Central memory CD4-positive, alpha-beta T cell (primary cell): ENCODE results near the gene IL12RB2.
A peak's percentile ranks its signal among the peaks of the same experiment; 100 is the strongest.
"Not testable (repeated sequence)": the region's sequence is repeated elsewhere in the genome, so short reads cannot be mapped to it uniquely, and the experiment has no call there.

ENCODE experiments used
- DNase-seq: peaks from one replicate; pipeline ENCODE4 v3.0.0; 2022

The IL12RB2 gene

DNA sequence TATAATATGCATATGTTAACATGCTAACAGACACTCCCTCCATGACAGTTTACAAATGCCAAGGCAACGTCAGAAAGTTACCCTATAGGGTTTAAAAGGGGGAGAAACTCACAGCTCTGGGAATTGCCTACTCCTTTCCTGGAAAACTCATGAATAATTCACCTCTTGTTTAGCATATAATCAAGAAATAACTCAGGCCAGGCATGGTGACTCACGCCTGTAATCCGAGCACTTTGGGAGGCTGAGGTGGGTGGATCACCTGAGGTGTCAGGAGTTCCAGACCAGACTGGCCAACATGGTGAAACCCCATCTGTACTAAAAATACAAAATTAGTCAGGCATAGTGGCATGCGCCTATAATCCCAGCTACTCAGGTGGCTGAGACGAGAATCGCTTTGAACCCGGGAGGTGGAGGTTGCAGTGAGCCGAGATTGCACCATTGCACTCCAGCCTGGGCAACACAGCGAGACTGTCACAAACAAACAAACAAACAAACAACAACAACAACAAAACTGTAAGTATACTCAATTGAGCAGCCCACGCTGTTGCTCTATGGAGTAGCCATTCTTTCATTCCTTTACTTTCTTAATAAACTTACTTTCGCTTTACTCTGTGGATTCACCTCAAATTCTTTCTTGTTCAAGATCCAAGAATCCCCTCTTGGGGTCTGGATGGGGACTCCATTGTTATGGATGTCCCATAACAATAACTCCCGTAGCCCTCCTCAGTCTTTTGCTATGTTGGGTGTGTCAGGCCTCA, 92.5 kb downstream of the IL12RB2 start:
- DNase-seq: not testable (repeated sequence)

DNA sequence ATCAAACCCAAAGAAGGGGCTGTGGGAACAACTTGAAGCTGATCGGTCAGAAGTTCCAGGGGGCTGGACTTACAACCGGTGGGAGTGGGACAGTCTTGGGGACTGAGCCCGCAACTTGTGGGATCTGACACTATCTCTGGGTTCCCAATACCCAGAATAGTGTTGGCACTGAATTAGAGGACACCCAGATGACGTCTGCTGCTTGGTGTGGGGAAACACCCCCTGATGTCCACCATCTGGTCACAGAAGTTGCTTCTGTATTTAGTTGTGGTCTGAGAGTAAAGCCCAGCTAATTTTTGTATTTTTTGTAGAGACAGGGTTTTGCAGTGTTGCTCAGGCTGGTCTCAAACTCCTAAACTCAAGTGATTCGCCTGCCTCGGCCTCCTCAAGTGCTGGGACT, 93.8 kb downstream of the IL12RB2 start:
- DNase-seq: no peak

DNA sequence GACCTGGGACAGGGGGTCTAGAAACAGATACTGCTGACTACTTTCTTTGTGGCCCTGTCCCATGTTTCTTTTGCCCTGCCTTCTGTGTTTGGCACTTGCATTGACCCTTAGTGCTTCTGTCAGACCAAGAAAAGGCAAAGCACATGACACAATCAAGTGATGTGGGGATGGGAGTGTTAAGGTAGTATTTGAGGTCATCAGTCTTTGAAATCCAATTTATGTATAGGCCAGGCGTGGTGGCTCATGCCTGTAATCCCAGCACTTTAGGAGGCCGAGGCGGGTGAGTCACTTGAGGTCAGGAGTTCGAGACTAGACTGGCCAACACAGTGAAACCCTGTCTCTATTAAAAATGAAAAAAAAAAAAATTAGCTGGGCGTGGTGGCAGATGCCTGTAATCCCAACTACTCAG, 96.5 kb downstream of the IL12RB2 start:
- no peak for DNase-seq

DNA sequence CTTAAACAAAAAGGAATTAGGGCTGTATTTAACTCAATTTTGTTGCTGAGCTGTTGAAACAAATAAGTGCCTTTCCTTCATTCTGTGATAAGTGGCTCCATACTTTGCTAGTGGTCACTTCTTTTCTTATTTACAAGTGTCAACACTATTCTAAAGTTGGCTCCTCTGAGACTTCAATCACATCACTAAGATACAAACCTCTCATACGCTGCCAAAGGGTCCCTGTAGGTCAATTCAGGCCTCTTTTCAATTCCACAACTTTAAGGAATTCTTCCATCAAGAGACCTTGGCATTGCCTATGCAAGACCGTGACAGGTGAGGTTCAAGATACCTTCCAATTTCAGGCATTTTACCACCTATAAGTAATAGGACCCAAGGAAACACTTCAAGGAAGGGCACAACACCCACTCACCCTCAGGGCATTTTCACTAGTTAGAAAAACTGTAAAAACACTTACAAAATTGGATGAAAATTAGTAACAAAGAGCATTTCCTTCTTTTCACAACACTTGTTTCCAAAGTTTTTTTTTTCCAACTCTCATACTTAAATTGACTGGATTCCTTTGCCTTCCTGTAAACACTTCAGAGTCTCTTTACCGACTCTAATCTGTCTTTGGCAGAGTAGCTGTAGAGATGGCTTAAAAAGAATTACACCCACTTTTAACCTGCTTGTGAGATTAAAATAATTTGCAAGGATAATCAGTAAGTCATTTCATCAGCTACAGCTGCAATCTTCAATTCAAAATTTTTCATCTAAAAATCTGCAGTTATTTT, 98.0 kb downstream of the IL12RB2 start:
- no peak for DNase-seq

DNA sequence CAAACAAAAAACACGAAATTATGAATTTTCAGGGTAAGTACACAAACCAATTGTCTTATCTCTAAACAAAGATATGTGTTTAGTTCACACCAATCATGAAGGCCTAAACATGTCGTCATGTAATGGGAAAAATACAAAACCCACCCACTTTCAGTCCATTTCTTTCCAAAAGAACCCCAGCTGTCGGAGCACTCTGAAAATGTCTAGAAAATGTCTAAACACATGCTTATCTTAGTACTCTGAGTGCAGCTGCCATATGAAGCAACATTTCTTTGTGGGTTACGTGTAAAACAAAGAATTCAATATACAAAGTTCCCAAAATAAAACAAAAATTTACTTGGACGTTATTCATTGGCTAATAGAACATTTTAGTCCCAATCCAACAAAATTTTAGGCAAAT, 99.8 kb downstream of the IL12RB2 start:
- DNase-seq: no peak

DNA sequence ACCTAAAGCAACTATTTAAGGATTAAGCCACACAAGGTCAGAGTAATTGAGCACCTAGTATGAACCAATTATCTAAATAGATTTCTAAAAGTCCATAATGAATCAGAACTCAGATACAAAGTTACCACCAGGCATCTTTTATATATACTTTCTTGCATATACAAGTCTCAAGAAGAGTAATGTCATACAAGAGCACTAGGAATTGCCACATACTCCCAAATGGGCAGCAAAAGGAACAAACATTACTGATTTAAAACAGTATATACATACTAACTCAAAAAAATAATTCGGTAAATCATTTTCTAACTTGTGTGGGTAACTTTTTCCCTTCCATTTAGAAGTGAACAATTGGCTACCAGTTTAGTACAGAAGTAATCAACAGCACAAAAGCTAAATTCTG, 100.5 kb downstream of the IL12RB2 start:
- no peak for DNase-seq

DNA sequence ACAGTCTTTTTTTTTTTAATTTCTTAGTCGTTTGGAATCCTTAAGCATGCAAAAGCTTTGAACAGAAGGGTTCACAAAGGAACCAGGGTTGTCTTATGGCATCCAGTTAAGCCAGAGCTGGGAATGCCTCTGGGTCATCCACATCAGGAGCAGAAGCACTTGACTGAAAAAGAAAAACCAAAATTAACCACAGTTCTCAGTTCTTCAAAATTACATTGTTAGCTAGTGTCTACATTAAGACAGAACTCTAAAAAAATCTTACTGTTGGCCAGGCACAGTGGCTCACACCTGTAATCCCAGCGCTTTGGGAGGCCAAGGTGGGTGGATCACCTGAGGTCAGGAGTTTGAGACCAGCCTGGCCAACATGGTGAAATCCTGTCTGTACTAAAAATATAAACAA, 105.4 kb downstream of the IL12RB2 start:
- DNase-seq: not testable (repeated sequence)

DNA sequence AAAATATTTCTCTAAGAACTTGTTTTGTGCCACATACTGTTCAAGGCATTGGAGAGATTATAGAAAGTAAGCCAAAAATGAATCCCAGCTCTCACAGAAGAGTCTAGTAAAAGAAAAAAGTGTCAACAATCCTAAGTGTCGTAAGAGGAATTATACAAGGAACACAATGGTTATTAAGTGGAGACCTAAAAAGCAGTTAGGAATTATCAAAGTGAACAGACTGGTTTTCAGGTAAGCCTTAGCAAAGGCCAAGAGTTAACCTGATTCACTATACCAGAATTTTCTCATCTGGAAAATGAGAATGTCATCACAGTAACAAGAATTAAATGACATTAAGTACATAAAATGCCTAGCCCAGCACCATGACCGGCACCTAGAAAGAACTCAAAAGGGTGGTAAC, 106.9 kb downstream of the IL12RB2 start:
- no peak for DNase-seq

DNA sequence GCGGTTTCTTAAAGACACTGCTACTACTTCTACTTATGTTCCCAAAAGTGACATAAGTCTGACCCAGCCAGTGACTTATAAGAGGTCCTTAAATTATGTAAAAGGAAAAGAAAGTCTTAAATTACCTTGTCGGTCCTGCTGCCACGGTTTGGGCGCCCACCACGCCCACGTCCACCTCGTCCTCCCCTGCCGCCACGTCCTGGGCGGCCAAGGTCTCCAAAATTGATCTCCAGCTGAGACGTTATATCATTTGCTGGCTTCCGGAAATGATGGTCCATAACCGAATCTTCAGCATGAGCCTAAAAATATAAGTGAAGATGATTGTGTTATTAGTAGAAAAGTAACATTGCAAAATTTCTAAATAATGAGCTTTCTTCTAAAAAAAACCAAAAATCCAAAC, 107.4 kb downstream of the IL12RB2 start:
- no peak for DNase-seq

DNA sequence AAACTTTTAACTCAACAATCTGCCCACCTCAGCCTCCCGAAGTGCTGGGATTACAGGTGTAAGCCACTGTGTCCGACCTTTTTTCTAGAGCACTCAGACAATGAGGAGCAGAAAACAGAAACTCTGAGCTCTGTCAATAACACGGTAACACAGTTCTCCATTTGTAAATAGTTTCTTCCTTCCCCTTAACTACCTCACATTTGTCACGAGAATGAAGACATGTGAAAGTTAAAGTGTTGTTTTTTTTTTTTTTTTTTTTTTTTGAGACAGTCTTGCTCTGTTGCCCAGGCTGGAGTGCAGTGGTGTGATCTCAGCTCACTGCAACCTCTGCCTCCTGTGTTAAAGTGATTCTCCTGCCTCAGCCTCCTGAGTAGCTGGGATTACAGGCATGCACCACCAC, 110.1 kb downstream of the IL12RB2 start:
- DNase-seq: not testable (repeated sequence)

DNA sequence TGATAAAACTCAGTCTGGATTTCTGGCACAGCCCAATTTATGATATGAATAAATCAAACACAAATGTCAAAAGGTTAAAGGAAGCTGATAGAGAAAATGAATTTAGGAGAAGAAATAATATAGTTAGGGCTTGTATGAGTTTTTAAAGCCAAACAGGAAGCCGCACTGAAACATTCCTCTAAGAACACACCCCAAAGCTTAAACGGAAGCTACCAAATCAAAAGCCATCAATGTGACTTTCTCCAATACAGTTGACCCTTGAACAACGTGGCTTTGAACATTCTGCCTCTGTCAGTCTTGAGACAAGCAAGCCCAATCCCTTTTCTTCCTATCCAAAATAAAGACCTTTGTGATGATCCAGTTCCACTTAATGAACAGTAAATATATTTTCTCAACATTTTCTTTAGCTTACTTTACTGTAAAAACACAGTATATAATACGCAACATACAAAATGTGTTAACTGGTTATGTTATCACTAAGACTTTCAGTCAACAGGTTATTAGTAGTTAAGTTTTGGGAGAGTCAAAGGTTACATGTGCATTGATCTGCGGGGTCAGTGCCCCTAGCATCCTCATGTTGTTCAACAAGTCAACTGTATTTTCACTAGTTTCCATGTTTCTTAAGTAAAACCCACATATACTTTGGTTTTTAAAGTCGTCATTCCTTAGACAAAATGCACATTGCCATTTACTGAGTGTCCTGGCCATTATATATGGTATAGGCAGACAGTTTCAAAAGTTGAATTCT, 111.3 kb downstream of the IL12RB2 start:
- no peak for DNase-seq

DNA sequence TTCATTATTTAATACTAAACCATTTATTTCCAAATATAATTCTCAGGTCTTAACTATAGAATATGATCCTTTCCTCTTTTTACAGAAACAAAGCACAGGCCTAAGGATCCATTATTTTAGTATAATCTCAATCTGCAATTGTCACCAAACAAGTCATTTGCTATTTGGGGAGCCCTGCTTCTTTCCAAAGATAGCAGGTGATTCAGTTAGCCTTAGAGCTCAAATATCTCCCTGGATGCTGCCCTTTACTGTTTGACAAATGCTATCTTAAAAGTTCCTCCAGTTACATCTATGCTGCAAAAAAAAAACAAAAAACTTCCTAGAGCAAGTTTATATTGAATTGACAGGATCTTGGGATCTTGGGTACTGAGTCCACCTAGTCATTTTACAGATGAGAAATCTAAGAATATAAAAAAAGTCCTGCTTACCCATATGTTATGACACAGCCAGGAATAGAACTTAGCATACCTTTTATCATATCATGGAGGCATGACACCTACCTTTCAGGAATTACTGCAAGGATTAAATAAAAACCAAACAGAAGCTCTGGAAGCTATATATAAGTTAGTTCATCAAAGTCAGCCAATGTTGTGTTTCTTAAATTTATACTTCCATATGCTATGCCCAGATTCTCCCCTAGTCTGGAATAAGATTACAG, 113.3 kb downstream of the IL12RB2 start:
- no peak for DNase-seq

DNA sequence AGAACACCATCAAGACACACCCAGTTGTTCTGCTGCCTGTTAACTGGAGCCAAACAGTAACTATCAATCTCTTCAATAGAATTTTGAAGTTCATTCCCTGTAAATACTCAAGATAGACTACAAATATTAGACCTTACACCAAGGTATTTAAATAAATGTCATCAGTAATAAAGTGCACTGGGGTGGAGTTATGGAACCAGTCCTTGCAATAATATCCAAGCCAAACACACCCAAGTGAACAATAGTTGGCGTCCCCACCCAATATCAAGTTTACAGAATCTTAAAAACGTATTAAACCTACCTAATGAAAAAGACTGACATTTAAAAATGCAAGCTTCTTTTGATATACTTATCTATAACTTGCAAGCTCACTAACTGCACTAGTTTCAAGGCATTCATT, 119.8 kb downstream of the IL12RB2 start:
- no peak for DNase-seq

DNA sequence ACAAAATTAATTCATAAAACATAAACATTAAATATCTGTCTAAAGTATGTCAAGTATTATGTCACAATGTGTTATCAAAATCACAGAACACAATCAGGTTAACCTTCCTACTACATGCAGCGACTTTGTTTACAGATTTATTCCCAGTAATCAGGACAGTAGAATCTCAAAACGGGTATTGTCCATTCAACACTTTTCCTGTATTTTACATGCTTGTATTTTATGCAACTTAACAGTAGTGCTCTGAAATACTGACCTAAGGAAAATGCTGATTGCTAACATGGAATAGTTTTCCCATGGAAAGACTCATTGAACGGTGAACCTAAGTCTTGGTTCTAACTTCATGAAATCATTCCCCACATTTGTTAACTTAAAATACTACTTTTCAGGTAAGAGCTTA, 120.3 kb downstream of the IL12RB2 start:
- DNase-seq: no peak

DNA sequence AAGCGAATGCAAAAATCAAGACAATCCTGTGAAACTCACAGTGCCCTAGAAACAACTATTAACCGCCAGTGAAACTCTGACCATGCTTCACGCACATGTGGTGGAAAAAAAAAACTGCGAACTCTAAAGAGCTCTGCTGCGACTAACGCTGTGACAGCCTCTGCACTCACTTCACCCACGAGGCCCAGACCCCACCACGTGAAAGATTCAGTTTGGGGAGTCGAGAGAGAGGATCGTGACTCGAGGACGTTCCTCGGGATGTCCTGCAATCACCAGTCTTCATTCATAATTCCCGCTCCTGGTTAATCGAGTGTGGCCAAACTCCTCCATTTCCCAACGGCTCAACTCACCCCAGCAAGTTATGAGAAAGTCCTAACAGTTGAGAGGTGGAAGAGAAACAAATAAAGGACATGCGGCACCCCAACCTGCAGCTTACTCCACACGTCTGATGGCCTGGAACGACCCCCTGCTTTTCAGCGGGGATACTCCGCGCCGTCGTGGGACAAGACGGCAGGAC, 121.4 kb downstream of the IL12RB2 start:
- DNase-seq: peak; percentile 35

DNA sequence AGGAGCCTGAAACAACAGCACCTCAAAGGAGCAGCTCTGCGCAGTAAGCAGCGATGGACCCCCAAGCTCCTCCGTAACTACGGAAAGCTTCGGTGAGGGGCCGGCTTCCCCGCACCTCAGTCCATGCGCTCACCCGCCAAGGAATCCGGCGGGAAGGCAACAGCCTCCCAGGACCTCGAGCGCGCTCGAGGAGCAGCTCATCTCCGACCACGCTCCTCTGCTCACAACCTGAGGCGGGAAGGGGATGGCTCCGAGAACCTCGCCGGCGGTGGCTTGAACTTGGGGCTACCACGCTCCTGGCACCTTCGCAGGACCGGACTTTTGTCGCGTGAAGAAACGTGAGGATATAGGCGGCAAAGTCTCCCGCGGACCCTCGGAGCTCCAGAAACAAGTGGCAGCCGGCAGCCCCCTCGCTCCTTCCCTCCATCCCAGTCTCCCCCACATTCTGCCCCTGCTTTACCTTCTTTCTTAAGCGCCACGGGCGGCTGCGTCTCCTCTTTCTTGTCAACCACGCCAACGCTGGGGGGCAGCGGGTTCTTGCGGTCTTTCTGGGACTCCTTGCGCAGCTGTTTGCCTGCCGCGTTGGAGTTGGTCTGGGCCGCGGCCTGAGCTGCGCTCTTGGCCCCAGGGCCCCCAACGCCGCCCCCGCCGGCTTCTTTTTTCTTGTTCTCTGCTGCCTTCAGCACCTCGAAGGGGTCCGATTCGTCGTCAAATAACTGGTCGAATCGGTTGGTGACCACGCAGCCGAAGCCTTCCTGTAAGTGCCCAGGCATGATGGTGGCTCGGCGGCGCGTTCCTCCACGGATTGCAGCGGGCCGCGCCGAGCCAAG, 122.1 kb downstream of the IL12RB2 start:
- peak; percentile 10 for DNase-seq

DNA sequence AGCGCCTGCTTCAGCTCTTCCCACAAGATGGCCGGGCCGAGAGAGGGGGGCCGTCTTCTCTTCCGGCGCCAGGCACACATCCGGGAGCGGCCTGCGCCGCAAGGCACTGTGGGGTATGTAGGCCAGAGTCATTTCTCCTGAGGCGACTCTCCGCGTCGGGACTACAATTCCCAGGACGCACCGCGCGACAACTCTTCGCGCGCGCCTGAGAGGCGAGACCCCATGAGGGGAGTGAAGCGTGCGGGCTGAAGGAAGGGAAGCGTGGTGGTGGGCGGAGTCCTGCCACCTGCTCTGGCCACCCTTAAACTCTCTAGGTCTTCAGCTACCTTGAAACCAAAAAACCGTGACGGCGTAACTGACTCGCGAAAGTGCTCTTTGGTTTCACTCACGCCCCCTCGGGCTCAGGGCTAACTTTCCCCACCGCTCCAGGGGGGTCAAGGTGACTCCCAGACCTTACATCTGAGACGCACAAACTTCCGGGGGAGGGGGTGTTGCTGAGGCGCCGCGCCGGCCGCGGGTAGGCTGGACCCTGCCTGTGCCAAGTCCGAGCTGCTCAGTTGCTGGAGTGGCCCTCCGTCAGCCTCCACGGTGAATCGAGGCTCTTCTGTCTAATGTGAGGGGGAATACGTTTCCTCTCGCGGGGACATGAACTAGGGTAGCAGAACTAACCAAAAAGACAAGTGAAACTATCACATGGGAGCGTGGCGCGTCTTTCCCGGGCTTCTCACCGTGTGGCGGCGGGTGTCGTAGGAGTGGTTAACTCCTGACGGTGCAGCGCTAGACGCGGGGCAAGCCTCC, 122.9 kb downstream of the IL12RB2 start, which contains the start of gene SERBP1:
Gene SERBP1 (minus strand): TSS at position 45 of the 798 bp plus-strand sequence. CDS start 102 bp downstream, outside the sequence.
- DNase-seq: peak; percentile 95

DNA sequence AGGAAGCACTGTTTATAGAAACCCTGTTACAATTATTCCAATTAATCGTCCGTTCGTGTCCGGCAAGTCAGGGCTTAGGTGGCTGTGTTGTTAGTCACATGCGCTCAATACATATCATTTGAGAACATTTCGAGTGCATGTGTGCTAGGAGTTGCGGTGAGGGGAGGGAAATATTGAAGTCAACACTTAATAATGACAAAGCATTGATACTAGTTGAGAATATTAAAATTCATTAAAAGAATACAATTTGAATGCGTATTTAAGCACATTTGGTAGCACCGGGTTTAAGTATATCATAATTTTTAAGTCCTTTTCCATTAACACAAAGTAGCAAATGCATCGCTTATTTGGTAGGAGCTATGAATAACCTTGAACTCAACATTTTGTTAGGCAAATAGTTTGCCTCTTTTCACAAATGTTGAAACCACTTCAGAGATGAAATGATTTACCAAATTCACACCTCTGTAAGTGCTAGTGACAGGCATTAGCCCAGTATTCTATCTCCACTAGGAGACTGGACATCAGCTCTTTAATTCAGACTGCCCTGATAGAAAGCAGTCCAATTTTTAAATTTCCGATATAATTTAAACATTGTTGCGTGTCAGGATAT, 123.6 kb downstream of the IL12RB2 start:
- no peak for DNase-seq

DNA sequence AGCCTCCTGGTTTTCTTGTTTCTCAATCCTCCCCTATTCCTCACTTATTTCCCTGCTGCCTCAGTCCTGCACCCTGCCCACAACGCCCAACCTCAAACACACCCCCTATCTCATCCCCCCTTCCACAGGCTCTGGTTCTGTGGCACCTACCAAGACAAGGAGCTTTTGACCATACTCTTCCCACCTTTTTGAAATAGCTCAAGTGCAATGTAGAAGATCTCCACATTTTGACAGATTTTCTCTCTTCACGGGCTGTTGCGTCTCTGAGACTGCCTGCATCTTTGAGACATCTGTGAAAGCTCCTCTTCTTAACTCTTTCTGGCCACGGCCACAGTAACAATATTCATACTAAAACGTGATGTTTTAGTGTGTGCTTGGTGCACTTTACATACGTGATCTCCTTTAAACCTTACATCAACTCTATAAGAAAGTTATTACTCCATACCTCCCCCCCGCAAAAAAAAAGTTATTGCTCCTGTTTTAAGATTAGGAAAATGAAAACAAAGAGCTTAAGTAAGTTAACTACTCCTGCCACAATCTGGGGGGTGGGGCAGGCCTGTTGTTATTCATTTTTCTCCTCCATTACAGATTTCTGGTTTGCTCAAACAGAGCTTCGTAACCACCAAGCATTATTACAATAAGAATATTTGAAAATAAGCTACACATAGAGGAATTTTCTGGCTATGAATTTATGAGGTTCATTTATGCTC, 124.4 kb downstream of the IL12RB2 start:
- no peak for DNase-seq

DNA sequence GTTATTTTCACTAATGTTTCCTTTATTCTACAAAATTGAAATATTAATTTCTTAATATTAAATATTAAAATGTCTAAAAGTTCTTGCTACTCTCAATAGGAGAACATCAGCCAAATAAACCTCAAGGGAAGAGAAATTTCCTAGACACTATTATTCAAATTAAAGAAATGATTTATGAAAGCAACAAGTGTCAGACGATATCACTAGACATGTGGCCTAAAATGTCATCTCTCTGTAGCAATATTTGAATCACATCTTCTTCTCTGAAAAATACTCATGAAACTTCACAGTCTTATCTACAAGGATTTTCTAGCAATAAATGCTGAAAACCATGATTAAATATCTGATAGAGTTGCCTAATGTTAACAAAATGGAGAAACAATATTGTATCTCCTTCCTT, 125.1 kb downstream of the IL12RB2 start:
- no peak for DNase-seq
